ENCODE measurements around the gene PRRX2.
A peak's percentile ranks its signal among the peaks of the same experiment; 100 is the strongest.

DNA sequence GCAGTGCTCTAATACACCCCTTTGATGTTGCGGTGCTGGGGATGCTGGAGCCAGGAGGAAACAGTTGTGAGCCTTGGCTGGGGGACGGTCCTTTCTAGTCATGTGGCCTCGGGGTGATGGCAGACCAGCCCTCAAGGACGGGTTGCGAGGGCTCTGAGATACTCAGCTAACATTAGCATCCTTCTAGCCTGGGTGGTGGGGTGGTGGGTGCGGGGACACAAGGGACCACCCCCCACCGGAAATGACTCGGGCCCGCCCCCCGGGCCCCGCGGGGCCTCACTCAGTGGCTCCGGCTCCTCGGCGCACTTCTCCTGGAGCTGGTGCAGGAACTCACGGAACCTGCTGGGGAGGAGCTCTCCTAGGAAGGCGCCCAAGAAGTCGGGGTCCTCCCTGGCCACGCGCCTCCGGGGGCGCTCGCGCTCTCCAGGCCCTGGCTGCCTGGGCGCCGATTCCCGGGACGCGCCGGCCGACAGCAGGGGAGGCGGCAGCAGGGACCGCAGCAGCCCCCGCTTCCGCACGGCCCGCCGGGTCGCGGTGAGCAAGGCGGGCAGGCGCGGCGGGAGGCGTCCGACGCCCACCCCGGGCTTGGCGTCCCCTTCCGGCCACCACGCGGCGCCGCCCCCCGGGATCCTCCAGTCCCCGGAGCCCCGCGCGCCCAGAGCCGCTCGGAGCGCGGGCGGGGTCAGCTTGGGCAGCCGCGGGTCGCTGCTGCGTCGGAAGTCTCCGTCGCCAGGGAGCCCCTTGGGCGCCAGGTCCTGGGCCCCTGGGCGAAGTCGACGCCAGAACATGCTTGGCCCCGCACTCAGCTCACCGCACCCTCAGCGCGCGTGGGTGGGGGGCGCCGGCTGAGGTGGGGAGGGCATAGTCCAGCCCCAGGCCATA lies 45.4 kb upstream of the PRRX2 start:
- TF ChIP-seq POLR2A (IDR thresholded peaks at IDR 0.05) (no peak), EP300 (IDR thresholded peaks at IDR 0.05) (no peak)
- TF ChIP-seq, protein P1, sequence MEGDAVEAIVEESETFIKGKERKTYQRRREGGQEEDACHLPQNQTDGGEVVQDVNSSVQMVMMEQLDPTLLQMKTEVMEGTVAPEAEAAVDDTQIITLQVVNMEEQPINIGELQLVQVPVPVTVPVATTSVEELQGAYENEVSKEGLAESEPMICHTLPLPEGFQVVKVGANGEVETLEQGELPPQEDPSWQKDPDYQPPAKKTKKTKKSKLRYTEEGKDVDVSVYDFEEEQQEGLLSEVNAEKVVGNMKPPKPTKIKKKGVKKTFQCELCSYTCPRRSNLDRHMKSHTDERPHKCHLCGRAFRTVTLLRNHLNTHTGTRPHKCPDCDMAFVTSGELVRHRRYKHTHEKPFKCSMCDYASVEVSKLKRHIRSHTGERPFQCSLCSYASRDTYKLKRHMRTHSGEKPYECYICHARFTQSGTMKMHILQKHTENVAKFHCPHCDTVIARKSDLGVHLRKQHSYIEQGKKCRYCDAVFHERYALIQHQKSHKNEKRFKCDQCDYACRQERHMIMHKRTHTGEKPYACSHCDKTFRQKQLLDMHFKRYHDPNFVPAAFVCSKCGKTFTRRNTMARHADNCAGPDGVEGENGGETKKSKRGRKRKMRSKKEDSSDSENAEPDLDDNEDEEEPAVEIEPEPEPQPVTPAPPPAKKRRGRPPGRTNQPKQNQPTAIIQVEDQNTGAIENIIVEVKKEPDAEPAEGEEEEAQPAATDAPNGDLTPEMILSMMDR (IDR thresholded peaks at IDR 0.05), result peak in 3 of 6 experiments; percentile 6 to 36 (median 11)

Data from upper lobe of left lung (tissue), 4 donors.